Psoas muscle (tissue), 8 donors: ENCODE results near the gene CSF2. TPM values are rescaled to one million over a fixed set of nuclear protein-coding genes. Genes with fewer than 3 reads are reported as not detected.

ENCODE experiments used
- ATAC-seq, 4 donors: fragments of 200-7000 bp; cut with Tn5 transposase; one replicate each; pipeline ENCODE4 v1.9.1; 2020; ENCODE audit warnings: moderate library complexity in 3 of 4, mild to moderate bottlenecking in 2 of 4
- DNase-seq, 2 donors: peaks; one replicate each; pipeline ENCODE4 v3.0.0-alpha.2; 2020
- H3K27ac ChIP-seq: fragments of 200-600 bp; one replicate; pipeline ENCODE4 v1.8.0; 2022
- H3K27me3 ChIP-seq, 3 donors: fragments of 200-600 bp in 1 of 3; one replicate each; pipeline versions ENCODE4 v1.6.1 to v1.8.0; 2013 to 2022; ENCODE audit warnings: low read length in 2 of 3, mild to moderate bottlenecking in 2 of 3, moderate library complexity in 1 of 3; ENCODE audit not compliant: insufficient read depth in 3 of 3
- H3K36me3 ChIP-seq, 2 donors: fragments of 200-600 bp in 1 of 2; one replicate each; pipeline versions ENCODE4 v1.6.1 to v1.8.0; 2013 to 2022; ENCODE audit warnings: low read depth in 1 of 2, mild to moderate bottlenecking in 1 of 2, moderate library complexity in 1 of 2; ENCODE audit not compliant: insufficient read depth in 1 of 2
- H3K4me1 ChIP-seq: fragments of 200-600 bp; one replicate; pipeline ENCODE4 v1.8.0; 2022
- H3K4me3 ChIP-seq: fragments of 200-600 bp; one replicate; pipeline ENCODE4 v1.8.0; 2022; ENCODE audit warnings: mild to moderate bottlenecking
- H3K9me3 ChIP-seq: fragments of 200-600 bp; one replicate; pipeline ENCODE4 v1.8.0; 2022
- CTCF ChIP-seq: fragments of 200-600 bp; IDR thresholded peaks from one replicate; pipeline ENCODE4 v1.8.0; 2022; ENCODE audit warnings: antibody characterized with exemption
- WGBS, 3 donors: extraction: QIAGEN DNeasy Blood & Tissue Kit; methylation state at CpG; one replicate each; pipeline versions ENCODE4 v1.1.6 to v1.1.7; 2013; 5-methylcytosine and 5-hydroxymethylcytosine counted together
- intact Hi-C, 2 donors: fragments of 100-400 bp; cut with DNase I; formaldehyde crosslinking; loops; one replicate each; pipeline versions ENCODE4 v1.11.0 to v1.14.2; 2022
- polyA plus RNA-seq, 3 donors: library from polyadenylated mRNA; stranded (reverse); fragments of 200-250 nt; gene quantifications; one replicate each; pipeline ENCODE4 v1.2.3, GENCODE V29; 2013
- total RNA-seq, 4 donors: library from RNA; stranded (reverse); fragmentation: NEBNext Ultra II Directional in 2 of 4; extraction: Animal tissue kit (Norgen Biotek cat#: 25700) in 2 of 4; gene quantifications; one replicate each; pipeline versions ENCODE4 v1.2.1 to v1.2.4, GENCODE V29; 2021 to 2023
- donor health status: healthy with polysubstance abuse.
- donor health status: DM: no; HTN: no; CAD: no; lungs with moderate emphysema.
- donor health status: Bipolar disorder and iron deficiency.
- donor health status: healthy.
- donor health status: DM: yes; HTN: yes; CAD: no.
- donor health status: DM: no; HTN: no; CAD: no.
- donor health status: DM: no; HTN: no; CAD: no.
- donor health status: DM: yes; HTN: yes; CAD: no.

CSF2 gene
- total and polyA plus RNA-seq, 7 donors: 0.14 TPM; not detected in 6

- no peaks in the 10 kb centered on the region for H3K36me3 ChIP-seq
- H3K4me1 ChIP-seq: no peaks in the 10 kb centered on the region
- TF ChIP-seq CTCF: no peak
- H3K27ac ChIP-seq: no peak overlapping the region
- intact Hi-C loops: no loop called here
- H3K27me3 ChIP-seq: peaks cover 0 to 2% (median 0%) of the 10 kb centered on the region in 3 donors
- ATAC-seq (no peak), DNase-seq (no peak)
- H3K4me3 ChIP-seq: no peak overlapping the region
- H3K9me3 ChIP-seq: peaks cover 3% of the 10 kb centered on the region
Measured at GRCh38 chr5:132032196-132032595, 41.4 kb upstream of the CSF2 start.

GRCh38 chr5:132033122-132033521, 40.5 kb upstream of the CSF2 start:
- 57 to 64% (median 60%) methylated on average over 4 of the region's 4 CpGs for WGBS, 3 donors
- H3K9me3 ChIP-seq: peaks cover 3% of the 10 kb centered on the region
- H3K4me1 ChIP-seq: no peaks in the 10 kb centered on the region
- peaks cover 0 to 2% (median 0%) of the 10 kb centered on the region in 3 donors for H3K27me3 ChIP-seq
- intact Hi-C loops: no loop called here
- no peak overlapping the region for H3K27ac ChIP-seq
- DNase-seq (no peak), ATAC-seq (no peak)
- H3K4me3 ChIP-seq: no peak overlapping the region
- H3K36me3 ChIP-seq: no peaks in the 10 kb centered on the region
- no peak for TF ChIP-seq CTCF

- Histone ChIP-seq H3K36me3 (no peaks in the 10 kb centered on the region), H3K9me3 (peaks cover 3% of the 10 kb centered on the region), H3K4me3 (no peak overlapping the region), H3K4me1 (no peaks in the 10 kb centered on the region), H3K27ac (no peak overlapping the region), H3K27me3 (peaks cover 0 to 2% (median 0%) of the 10 kb centered on the region in 3 donors)
- ATAC-seq (no peak), DNase-seq (no peak)
- 36 to 57% (median 53%) methylated on average over 2 of the region's 2 CpGs for WGBS, 3 donors
- TF ChIP-seq CTCF: no peak
- intact Hi-C loops: no loop called here
Measured at GRCh38 chr5:132037353-132037752, 36.2 kb upstream of the CSF2 start.

GRCh38 chr5:132044207-132044606, 29.4 kb upstream of the CSF2 start:
- peak in 1 of 2 donors; percentile 24 for DNase-seq
- H3K36me3 ChIP-seq: no peaks in the 10 kb centered on the region
- no peak for TF ChIP-seq CTCF
- no peak overlapping the region for H3K27ac ChIP-seq
- H3K4me1 ChIP-seq: no peaks in the 10 kb centered on the region
- intact Hi-C loops: no loop called here
- no peaks in the 10 kb centered on the region for H3K27me3 ChIP-seq
- WGBS, 3 donors: 83 to 84% (median 84%) methylated on average over 10 of the region's 10 CpGs
- no peak for ATAC-seq
- H3K9me3 ChIP-seq: no peaks in the 10 kb centered on the region
- no peak overlapping the region for H3K4me3 ChIP-seq

- intact Hi-C loops: no loop called here
- Histone ChIP-seq H3K36me3 (no peaks in the 10 kb centered on the region), H3K4me3 (no peak overlapping the region), H3K4me1 (no peaks in the 10 kb centered on the region), H3K27ac (no peak overlapping the region), H3K9me3 (no peaks in the 10 kb centered on the region), H3K27me3 (peaks cover 0 to 3% (median 0%) of the 10 kb centered on the region in 3 donors)
- TF ChIP-seq CTCF: no peak
- 79 to 84% (median 79%) methylated on average over 7 of the region's 7 CpGs for WGBS, 3 donors
- DNase-seq: peak in 1 of 2 donors; percentile 28
- ATAC-seq: no peak
Measured at GRCh38 chr5:132046880-132047299, 26.7 kb upstream of the CSF2 start.
